GM12801 (cell line): ENCODE measurements around the gene FMO5.

ENCODE experiments used
- TF ChIP-seq, protein P1 (sequence below): IDR thresholded peaks from one replicate; pipeline ENCODE4 v1.5.1; 2011; ENCODE audit warnings: control low read depth; ENCODE audit not compliant: insufficient read length; ENCODE audit errors: extremely low read depth

Gene FMO5, protein sequence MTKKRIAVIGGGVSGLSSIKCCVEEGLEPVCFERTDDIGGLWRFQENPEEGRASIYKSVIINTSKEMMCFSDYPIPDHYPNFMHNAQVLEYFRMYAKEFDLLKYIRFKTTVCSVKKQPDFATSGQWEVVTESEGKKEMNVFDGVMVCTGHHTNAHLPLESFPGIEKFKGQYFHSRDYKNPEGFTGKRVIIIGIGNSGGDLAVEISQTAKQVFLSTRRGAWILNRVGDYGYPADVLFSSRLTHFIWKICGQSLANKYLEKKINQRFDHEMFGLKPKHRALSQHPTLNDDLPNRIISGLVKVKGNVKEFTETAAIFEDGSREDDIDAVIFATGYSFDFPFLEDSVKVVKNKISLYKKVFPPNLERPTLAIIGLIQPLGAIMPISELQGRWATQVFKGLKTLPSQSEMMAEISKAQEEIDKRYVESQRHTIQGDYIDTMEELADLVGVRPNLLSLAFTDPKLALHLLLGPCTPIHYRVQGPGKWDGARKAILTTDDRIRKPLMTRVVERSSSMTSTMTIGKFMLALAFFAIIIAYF

DNA sequence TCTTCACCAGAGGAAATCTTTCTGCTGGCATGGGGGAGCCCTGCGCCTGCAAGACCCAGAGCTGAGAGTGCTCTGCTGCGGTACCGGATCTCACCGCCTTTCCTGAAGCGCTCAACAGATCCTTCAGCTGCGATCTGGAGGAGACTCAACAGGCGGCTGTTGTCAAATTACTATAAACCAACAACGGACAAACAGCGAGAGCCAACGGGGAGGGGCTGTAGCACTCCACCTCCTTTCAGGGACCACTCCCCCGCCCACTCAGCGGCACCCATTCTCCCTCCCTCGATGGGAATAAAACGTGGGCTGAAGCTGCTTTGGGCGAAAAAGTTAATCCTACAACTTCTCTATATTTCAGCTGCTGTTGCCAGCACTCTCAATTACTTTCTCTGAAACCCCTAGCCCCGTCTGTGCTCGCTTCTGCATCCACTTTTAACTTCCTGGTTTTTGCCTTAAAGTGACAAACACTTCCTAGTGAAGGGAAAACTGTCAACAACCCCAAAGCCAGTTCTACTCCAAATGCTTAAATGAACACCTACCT lies at the start of gene FMO5:
Gene FMO5, minus strand, starts transcription at position 147 of the 538 bp plus-strand sequence. CDS start 310 bp downstream, outside the sequence.
- TF ChIP-seq, protein P1, sequence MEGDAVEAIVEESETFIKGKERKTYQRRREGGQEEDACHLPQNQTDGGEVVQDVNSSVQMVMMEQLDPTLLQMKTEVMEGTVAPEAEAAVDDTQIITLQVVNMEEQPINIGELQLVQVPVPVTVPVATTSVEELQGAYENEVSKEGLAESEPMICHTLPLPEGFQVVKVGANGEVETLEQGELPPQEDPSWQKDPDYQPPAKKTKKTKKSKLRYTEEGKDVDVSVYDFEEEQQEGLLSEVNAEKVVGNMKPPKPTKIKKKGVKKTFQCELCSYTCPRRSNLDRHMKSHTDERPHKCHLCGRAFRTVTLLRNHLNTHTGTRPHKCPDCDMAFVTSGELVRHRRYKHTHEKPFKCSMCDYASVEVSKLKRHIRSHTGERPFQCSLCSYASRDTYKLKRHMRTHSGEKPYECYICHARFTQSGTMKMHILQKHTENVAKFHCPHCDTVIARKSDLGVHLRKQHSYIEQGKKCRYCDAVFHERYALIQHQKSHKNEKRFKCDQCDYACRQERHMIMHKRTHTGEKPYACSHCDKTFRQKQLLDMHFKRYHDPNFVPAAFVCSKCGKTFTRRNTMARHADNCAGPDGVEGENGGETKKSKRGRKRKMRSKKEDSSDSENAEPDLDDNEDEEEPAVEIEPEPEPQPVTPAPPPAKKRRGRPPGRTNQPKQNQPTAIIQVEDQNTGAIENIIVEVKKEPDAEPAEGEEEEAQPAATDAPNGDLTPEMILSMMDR = no peak

DNA sequence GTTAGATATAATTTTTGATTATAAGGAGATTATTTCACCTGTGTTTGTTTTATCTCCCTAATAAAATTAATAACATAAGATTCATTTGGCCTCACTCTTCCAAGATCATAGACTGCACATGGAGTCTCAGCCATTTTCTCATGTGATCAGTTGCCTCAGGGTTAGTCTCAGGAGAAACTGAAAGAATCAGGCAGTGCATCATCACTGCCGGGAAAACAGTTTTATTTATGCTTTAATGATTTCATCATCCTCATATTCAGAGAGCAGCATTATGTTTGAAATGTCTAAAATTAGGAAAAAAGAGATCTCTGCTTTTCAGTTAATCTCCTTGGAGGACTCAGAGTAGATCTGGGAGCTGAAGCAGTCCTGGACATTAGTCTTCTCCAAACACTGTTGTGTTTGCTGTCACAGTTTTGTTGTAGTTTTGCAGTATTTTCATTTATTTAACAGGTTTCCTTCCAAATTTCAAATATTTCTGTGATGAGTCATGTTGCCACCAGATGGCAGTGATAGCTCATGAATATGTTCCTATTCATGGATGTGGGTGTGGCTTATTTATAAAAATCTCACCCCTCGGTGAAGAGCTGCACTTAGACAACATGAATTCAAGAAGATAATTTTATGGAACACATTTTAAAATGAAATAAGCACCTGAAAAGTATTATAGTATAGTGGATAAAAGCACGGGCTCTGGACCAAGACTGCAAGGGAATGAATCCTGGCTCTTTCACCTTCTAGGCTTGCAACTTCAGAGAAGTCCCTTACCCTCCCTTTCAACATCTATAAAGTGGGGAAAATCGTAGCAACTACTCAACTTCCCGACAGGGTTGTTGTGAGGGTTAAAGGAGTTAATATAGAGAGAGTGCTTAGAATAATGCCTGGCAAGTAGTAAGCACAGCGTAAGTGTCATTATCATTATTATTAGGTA lies 48.5 kb upstream of the FMO5 start:
- TF ChIP-seq, protein P1 = no peak

DNA sequence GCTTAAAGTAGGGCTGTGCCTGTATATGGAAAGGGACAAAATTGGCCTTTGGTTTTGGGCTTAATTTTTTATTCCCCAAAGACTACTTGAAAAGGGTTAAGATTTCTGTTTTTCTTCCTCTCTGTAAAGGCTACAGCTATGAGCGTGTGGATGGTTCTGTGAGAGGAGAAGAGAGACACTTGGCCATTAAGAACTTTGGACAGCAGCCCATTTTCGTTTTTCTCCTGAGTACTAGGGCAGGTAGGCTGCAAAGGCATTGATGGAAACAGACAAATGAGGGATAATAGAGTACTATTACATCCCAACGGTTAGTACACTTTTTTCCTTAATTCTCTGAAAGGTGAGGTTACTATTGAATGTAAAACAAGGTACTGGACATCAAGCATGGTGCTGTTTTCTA lies 46.9 kb upstream of the FMO5 start:
- TF ChIP-seq, protein P1 = no peak

DNA sequence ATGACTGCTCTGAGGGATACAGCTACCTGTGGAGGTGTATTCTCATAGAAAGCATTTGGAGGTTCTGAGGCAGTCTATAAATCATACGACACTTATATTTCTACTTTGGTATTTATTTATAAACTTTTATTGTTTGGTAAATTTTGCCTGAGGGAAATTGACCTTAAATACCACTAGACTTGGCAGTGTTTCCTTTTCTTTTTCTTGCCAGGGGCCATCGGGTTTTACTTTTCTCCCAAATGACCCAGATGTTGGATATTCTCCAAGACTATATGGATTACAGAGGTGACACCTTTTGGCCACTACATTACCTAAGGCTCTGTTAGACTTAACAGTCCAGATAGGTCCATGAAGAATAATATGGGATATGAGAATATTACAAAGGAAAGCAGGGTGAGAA lies 45.6 kb upstream of the FMO5 start:
- TF ChIP-seq, protein P1 = no peak

DNA sequence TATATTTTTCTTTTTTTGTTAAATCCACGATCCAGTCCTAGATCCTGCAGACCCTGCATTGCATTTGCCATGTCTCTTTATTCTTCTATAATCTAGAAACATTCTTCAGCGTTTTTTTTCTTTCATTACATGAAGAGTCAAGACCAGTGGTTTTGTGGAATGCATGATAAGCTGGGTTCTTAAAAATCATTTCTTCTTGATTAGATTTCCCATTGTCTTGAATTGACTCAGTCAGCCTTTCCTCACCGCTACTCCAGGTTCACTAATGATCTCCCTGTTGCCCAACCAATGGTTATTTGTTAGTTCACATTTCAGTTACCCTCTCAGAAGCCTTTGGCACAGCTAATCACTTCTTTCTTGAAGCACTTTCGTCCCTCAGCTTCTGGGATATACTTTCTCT lies 42.6 kb upstream of the FMO5 start:
- TF ChIP-seq, protein P1 = no peak

DNA sequence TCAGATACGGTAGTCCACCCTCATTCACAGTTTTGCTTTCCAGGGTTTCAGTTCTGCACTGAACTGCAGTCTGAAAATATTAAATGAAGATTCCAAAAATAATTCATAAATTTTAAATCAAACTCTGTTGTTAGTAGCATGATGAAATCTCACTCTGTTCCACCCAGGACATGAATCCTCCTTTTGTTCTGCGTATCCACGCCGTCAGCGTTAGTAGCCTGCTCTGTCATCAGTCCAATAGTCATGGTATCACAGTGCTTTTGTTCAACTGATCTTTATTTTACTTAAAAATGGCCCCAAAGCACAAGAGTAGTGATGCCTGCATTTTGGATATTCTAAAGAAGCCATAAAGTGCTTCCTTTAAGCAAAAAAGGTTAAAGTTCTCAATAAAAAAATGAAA lies 41.2 kb upstream of the FMO5 start:
- TF ChIP-seq, protein P1 = no peak
